HG03558 (cell line): Measurements from ENCODE around the gene FYN.

Experiments
- ATAC-seq: cut with Tn5 transposase; IDR thresholded peaks from one replicate; pipeline ENCODE4 v1.9.1; 2021; ENCODE audit warnings: moderate number of reproducible peaks; ENCODE audit not compliant: unreplicated experiment; ENCODE audit errors: extremely low read depth

FYN gene

DNA sequence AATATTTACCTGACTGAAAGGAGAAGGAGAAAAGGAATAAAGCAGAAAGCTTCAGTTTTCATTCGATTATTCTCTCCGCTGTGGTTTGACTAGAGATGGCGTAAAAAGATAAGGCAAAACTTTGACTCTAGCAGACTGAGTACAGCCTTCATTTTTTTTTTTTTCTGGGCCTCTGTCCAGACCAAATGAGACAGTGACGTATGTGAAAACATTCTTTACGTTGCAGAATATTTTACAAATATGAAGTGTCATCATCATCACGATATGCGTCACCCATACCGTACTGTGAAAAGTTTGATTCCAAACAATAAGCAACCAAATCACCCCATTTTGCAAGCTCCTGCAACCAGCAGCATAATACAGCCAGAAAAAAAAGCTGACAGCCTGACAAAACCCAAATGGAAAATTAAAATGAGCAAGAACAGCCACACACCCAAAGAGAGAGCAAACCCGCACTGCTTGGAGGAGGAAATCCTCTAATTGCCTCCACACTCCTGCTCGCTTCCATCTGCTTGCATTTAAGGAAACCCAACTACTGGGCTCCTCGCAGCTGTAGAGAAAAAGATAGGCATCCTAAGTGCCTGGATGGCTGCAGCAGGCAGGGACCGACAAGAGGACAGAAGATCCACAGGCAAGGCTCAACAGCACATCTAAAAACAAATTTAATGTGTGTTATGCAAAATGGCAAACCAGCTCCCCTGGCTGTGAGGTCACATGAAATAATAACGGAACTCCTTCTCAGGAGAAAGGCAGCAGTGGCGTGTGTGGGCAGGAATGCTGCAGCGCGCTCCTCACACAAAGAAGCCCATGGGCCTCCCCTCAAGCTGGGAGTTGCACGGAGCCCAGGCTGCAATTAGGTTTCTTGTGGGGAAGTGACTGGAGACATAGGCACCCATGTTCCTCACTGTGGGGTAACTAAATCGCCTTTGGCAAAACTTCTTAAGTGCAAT lies 113.1 kb downstream of the FYN start:
- no peak for ATAC-seq

DNA sequence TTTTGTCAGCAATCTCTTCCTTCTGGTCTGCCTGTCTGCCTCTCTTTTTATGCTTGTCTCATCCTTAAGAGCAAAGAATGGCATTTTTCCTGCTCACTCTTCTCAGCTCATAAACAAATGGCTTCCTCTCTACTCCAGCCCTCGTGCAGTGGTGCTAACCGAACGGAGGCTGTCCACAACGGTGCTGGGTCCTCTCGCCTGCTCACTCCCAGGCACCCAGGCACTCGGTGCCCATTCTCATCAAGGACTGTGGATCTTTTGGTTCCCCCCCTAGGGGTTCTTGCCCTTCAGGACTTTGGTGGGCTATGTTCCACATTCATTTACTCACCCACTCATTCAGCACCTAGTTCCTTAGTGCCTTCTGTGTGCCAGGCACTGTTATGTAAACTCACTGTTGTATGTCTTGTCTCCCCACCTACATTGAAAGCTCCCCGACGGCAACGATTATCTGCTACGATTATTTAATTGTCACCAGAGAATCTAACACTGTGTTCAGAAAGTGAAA lies 113.9 kb downstream of the FYN start:
- ATAC-seq, result no peak

DNA sequence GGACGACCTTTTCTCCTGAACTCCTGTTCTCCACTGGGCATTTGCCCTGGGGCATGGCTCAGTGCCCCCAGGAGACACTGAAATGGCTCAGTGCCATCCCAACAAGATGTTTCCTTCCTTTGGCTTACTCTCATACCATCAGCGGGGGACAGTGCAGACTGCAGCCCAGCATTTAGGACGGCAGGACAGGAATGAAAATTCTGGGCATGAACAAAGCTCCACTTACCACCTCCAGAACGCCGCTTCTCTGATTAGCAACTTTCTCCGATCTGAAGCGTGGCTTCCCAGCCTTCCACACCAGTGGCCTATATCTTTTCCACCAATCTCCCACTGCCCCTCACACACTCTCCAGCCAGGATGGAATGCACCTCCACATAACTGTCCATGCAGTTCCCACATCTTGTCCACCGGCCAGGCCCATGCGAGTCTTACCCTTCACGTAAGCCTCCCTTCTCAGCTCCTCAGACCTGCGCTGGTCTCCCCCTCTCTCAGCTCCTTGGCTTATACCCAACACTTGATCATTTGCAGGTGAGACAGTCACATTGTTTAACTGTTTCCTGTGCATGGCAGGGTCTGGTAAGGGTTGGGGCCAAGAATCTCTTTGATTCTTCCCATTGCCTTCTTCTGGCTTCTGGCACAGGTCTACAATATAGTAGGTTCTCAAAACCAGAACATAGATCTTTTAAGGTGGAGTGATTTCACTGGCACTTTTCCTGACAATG lies 114.5 kb downstream of the FYN start:
- no peak for ATAC-seq

DNA sequence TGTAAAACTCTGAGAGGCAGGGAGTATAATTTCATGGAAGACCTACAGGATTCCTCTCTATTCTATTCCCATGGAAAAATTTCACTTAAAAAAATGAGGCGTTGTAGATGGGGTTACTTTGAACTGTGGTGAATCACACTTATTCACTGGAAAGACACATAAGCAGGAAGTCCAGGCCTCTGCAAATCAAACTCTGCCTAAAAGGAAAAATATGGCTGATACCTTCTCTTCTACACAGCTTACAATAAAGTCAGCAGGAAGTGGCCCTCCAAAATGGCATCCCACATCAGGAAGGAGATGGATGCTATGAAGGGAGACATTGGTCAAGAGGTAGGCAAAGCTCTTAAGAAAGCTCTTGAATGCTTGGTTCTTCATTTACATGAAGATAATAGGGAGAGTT lies 115.9 kb downstream of the FYN start:
- no peak for ATAC-seq

DNA sequence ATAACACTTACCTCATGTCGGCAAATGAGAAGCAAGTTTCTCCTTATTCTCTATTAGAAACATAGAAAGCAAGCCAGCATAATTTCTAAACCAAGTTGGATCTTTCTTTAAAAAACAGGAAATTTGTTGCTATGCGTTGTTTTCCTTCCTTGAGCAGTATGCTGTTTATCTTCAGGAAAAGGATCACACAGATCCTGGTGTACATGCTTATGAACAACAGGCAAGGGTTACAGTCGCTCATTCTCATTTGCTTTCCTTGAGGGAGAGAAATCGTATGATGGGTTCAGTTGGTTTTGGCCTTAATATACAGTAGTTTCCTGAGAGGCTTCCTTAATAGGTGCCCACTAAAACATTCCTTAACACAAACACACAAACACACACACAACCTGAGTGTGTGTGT lies 118.8 kb downstream of the FYN start:
- ATAC-seq, result no peak

DNA sequence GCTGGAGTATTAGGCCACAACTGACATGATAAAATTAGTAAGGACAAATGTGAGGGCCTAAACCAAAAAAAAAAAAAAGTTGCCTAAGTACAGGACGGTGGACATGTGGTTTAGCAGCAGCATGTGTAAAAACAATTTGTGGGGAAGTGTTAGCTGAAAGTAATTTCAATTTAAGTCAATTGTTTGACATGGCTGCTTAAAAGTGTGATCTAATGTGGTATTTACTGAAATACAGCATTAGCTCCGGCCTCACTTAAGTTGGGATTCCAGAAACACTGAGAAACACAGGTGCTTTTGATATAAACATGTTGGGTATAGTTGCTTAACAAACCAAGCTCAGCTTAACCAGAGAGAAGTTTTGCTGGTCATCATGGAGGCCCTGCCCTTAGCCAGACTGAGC lies 119.7 kb downstream of the FYN start:
- ATAC-seq, result no peak

DNA sequence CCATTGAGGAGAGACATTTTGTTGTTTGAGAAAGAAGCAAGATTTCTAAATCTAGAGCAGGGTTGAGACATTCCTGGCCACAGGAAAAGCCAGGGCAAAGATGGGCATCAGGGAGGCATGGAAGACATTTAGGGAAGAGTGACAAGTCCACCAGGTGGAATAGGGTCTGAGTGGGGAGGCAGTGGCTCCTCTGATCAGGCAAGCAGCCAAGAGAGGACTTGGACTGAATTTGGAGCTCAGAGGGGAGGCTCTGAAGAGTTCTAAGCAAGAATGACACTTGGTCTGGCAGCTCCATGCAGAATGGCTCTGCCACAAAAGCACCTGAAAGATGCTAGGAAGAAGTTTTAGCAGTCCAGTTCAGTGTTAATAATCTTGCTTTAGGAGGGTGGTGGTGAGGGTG lies 120.8 kb downstream of the FYN start:
- no peak for ATAC-seq

DNA sequence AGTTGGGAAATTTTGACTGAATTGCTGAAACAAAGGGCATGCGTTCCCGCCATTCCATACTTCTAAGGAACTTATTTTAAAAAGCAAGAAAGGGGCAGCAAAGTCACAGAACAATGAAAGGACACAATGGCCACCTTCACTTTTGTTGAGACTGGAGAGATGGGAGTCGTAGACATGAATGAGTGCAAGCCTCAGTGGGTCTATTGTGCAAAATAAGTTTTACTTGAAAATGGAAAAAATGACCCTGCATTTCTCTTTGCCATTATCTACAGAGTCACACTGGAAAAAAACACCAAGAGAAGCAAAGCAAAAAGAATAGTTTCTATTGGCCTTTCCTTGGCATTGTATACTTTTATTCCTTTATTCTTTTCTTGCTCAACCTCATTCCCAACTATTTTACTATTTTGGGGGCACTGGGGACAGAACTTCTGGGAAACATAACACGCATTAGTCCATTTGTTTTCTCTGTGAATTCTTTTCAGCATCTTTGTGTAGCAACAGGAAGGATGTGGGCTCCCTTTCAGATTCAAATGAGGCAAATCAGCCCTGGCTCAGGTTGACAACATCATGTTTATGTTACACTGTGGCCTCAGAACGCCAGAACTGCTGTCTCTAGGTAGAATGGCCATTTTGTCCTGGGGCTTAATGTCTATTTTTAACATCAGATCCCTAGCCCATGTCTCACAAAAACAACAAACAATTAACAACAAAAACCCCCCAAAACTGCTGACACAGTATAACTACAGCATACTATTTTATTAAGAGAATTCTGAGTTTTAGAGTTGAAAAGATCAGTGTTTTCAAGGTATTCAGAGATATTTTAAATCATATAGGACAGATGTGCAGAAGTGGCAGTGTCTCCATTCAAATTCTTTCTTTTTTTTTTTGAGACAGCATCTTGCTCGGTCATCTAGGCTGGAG lies 122.2 kb downstream of the FYN start:
- ATAC-seq, result peak; percentile 78

DNA sequence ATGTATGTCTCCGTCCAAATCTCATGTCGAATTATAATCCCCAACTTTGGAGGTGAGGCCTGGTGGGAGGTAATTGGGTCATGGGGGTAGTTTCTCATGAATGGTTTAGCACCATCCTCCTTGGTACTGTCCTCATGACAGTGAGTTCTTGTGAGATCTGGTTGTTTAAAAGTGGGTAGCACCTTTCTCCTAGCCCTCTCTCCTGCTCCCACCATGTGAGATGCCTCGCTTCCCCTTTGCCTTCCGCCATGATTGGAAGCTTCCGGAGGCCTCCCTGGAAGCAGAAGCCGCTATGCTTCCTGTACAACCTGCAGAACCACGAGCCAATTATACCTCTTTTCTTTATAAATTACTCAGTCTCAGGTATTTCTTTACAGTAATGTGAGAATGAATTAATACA lies 123.1 kb downstream of the FYN start:
- no peak for ATAC-seq

DNA sequence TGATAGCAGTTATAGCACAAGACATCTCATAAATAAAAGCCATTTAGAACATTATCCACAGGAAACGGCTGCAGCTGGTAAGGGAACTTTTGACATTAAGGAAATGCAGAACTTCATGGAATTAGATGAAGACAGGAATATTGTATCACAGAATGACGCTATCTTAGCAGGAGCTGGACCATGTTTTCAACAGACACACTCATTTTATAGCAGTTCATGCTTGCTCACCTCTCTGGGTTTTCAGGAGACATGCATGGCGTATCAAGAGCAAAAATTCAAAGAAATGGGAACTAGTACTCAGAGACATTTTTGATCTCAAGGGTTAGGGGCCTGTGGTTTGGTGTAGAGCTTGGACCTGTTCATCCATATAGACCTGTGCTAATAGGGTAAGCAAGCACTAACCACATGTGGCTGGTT lies 125.0 kb downstream of the FYN start:
- ATAC-seq, result no peak

DNA sequence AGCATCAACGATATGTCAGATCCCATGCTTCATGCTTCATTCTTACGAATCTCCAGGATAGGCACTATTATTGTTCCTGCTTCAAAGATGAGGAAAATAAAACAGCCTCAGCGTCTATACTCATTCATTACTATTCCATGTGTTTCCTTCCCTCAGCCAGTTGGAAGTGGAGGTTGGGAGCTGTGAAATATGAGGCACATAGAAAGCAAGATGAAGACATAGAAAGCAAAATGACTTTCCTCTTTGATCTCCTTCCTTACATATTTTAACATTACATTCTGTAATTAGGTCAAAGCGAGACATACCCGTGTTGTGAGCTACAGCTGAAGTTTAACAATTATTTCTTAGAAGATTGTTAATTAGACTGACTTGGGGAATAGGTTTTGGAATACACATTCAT lies 125.4 kb downstream of the FYN start:
- ATAC-seq, result no peak

DNA sequence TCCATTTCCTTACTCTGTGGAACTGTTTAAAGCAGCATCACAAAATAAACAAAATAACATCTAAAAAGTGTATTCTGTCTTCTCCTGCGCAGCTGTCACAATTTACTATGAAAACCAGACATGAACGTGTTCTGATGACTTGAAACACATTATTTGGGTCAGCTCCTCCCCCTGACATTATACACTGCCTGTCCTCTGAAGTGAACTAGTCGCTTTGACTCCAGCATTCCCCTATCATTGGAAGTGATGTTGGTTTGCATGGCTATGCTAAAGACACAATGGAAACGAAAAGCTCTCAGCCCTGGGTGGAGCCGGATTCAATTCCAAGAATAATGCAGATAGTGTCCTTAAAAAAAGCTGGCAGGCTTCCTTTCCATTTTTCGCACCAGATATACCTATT lies 125.9 kb downstream of the FYN start:
- ATAC-seq, result no peak

DNA sequence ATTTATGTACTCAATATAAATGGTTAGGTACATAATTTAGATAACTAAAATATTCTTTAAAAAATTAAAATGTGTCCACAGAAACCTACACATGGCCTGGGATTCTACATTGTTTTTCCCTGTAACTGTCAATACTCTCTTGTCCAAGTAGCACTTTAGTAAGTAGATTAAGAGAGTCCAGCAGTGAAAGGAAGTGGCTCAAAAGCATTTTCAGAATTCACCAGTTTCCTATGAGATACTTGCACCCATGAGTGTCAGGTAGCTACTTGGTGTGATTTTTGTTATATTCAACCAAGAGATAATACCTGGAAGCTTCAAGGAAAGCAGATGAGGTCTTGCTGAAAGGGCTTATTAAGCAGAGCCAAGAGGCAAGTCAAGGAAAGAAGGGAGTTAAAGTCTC lies 126.3 kb downstream of the FYN start:
- no peak for ATAC-seq

DNA sequence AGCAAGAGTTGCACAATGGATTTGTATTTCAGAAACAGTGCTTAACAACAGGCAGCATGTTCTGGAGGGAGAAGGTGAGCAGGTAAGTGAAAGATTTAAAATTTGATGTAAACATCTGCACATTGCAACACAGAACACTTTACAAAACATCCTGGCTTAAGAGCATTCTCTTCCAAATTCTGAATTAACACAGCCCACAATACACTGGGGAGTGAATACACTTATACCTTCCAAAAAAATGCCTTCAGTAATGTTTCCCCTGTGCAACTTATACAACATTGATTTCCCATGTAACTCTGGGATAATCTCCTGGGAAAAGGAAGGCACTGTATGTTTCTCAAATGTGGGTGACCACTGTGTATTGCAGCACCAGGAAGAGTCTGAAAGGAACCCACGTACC lies 127.6 kb downstream of the FYN start:
- no peak for ATAC-seq

DNA sequence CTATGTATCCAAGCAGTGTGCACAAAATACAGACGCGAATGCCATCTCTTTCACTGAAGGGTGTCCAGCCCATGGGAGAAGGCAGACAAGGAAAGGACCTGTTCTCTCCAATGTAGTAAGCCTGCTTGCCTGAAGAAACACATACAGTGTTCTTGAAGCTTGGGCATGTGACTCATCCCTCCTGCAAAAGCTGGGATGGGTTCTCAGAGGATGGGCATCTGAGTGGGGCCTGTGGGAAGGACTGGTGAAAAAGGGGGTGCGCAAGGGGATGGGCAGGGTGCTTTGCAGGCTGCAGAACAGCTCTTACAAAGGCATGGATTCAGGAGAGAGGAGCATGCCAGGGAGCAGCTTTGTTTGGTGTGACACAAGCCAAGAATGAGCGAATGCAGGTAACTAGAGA lies 128.1 kb downstream of the FYN start:
- no peak for ATAC-seq

DNA sequence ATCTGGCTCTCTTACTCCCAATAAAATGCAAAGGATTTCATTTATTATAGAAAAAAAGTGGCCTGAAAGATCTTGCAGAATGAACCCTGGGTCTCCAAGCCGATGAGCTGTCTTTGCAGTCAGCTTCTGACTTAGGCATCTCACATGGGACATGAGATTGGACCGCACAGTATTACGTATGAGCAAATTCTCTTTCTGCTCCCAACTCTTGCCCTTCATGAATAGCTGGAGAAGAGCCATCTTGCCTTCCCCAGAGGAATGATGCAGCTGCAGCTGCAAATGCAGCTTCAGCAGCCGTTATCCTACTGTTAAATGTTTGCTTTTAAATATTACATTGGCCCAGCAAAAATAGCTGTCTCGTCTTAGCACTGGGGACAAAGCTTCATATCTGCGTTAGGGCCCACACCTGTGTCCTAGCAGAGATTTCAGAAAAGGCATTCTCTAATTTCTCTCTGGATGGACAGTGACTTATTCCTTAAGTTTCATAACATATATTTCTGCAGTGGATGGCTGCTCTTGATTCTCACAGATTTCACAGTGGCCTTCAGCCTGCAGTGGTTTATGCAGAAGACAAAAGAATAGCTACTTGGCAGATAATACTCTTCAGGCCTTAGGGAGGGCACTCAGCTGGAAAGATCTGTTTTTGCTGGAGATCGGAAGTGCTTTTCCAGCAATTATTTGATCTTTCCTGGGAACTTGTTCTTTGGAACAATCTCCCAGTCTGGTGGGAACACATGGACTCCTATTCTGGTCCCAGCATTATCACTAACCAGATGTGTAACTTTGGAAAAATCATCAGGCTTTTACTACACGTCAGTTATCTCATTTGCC lies 129.2 kb downstream of the FYN start:
- no peak for ATAC-seq

DNA sequence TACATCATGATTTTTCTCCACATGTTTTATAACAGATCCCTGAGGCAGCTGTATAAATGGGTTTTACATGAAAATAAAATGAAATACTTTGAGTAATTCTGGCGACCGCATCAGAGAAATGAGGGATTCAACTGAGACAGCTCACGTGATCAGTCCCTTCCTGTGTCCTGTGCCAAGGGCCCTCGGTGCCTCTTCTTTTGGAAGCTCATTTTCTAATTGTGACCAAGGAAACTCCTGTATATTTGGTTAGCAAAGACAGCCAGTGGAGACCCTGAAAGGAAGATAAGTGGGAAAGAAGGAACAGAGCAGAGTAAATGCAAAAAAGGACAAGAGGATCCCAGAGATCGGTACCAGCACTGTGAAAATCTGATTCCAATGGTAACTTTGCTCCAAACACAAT lies 129.9 kb downstream of the FYN start:
- no peak for ATAC-seq

DNA sequence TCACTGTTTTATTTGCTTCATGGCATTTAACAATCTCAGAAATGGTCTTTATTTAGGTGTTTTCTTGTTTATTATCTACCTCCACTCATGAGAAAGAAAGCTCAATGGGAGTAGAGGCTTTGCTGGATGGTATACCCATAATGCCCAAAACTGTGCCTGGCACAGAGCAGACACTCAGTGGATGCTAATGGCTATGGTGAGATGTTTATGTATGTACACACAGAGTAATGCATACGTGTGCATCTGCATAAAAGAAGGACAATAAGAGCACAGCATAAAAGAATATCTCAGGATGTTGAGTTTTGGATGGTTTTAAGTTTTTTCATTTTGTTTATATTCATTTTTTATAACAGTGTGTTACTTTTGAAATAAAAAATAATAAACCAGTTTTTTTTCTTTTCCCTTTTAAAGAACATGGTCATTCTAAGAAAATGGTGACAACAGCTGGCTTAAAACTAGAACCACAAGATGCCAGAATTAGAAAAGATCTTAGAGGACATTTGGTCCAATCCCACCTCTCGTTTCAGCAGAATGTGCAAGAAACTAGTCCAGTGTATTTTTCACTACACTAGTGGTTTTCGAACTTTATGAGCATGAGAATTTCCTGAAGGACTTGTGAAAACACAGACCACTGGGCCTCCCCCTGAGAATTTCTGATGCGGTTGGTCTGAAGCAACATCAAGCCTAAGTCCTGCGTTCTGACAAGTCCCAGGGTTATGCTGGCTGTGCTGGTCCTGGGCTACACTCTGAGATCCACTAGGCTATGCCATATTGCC lies 131.9 kb downstream of the FYN start:
- ATAC-seq, result no peak

DNA sequence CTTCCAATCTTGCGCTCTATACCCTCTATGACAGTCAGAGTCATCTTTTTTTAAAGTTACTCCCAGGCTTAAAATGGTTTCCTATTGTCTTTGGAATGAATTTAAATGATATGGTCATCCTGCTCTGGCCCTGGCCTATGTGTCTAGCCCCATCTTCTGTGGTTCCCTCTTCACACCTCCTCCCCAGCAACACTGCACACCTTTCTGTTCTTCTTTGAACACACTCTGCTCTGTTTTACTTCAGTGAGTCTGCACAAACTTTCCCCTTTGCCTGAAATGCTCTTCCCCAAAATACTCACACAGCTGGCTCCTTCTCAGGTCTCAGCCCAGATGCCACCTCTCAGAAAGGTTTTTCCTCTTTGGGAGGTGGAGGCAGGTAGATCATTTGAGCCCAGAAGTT lies 132.7 kb downstream of the FYN start:
- ATAC-seq, result no peak
